ENCODE data around the gene MYLK.
A peak's percentile ranks its signal among the peaks of the same experiment; 100 is the strongest.

The MYLK gene

DNA sequence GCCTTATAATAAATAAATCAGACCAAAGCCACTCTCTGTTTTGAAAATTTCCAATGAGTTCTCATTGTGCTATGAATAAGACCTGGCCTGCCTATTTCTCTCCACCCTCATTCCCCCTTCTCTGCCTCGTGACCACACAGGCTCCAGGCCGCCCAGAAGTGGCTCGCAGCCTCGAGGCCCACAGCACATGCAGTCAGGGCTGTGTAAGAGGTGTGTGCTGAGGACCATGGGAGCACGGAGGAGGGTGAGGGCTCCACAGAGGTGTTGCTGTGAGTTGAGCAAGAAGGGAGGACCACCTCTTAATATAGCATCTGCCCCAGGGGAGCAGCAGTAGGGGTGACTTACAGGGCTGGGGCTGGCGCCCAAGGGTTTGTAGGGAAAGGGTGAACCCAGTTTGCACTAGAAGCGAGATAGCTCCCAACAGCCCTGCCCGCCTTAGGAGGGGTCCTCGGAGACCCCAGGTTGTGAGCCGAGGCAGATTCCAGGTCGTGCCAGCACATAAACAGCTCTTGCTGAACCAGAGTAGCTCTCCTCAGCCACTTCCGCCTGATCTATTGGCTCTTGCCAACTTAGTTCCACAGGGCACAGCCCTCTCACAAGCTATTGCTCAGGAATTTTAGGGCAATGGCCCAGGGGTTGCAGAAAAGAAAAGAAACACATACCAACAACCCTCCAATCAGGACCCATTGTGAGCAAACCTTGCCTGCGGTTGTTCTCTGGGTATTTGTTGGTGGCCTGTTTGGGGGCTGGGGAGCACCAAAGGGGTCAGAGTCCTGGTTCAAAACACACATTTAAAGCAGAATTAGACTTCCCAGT lies 117.7 kb downstream of the MYLK start:
- no peak overlapping the region for H3K9ac ChIP-seq (ENCODE audit: low read depth, low read length, poor library complexity)
- H3K4me2 ChIP-seq (ENCODE audit: insufficient read depth, low read length, poor library complexity, severe bottlenecking): no peak overlapping the region
- H4K8ac ChIP-seq (ENCODE audit: low read depth, low read length): peak overlapping the region; percentile 29
- peak overlapping the region; percentile 86 for H2AK5ac ChIP-seq (ENCODE audit: low read depth, low read length)
- peak overlapping the region; percentile 81 for H3K4ac ChIP-seq (ENCODE audit: low read length)
- H3K36me3 ChIP-seq (replicated peaks in 1 of 2; ENCODE audit: control insufficient read depth in 2 of 2, insufficient read depth in 2 of 2, low read length in 2 of 2): peaks cover 0 to 4% of the 10 kb centered on the region in 2 donors
- H3K79me1 ChIP-seq (ENCODE audit: low read depth, low read length): no peaks in the 10 kb centered on the region
- H2BK5ac ChIP-seq (ENCODE audit: low read length): peak overlapping the region; percentile 7
- DNase-seq (ENCODE audit: low spot score): no peak
- no peak overlapping the region for H3K23ac ChIP-seq (ENCODE audit: low read depth, low read length, poor library complexity)
- H3K4me1 ChIP-seq (ENCODE audit: control insufficient read depth in 2 of 2, insufficient read depth in 1 of 2, low read depth in 1 of 2, low read length in 2 of 2): peaks cover 5 to 15% of the 10 kb centered on the region in 2 donors
- H3K18ac ChIP-seq (ENCODE audit: low read length): peak overlapping the region; percentile 84
- no peak overlapping the region for H4K91ac ChIP-seq (ENCODE audit: low read depth, low read length, poor library complexity)
- H3K14ac ChIP-seq (ENCODE audit: low read length): no peak overlapping the region
- peak overlapping the region; percentile 67 for H2BK12ac ChIP-seq (ENCODE audit: low read length)
- H3K4me3 ChIP-seq (ENCODE audit: low read length in 2 of 2): no peak overlapping the region
- H3K9me3 ChIP-seq (replicated peaks in 1 of 2; ENCODE audit: control insufficient read depth in 2 of 2, insufficient read depth in 1 of 2, low read depth in 1 of 2, low read length in 2 of 2): peaks cover 0 to 2% of the 10 kb centered on the region in 2 donors
- WGBS, 2 donors (ENCODE audit: extremely low coverage in 2 of 2, insufficient read length in 2 of 2, insufficient replicate concordance in 1 of 2): no CpG with 5 or more reads among the region's 13 CpGs
- H3K27me3 ChIP-seq (ENCODE audit: control insufficient read depth in 3 of 3, insufficient read depth in 3 of 3, low read depth in 1 of 3, low read length in 3 of 3): no peaks in the 10 kb centered on the region
- H2BK15ac ChIP-seq (ENCODE audit: low read length): no peak overlapping the region
- peak overlapping the region; percentile 21 for H3K27ac ChIP-seq (replicated peaks; ENCODE audit: low read length)
- H2AFZ ChIP-seq (ENCODE audit: low read length): no peak overlapping the region
- H2BK120ac ChIP-seq (ENCODE audit: low read depth, low read length): no peak overlapping the region

DNA sequence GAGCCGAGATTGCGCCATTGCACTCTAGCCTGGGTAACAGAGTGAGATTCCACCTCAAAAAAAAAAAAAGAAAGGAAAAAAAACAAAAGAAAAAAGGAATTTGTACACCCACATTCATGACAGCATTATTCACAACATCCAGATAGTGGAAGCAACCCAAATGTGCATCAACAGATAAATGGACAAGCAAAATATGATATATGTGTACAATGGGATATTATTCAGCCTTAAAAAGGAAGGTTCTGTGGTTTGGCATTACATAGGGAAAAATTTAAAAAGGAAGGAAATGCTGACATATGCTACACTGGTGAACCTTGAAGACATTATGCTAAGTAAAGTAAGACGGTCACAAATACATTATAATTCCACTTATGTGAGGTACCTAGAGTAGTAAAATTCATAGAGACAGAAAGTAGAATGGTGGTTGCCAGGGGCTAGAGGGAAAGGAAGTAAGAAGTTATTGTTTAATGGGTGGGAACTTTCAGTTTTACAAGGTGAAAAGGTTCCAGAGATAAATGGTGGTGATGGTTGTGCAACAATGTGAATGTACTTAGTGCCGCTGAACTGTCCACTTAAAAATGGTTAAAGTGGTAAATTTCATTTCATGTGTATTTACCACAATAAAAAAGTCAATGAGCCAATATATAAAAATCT lies 118.5 kb downstream of the MYLK start:
- Histone ChIP-seq H3K18ac (ENCODE audit: low read length) (no peak overlapping the region), H3K4me3 (ENCODE audit: low read length in 2 of 2) (no peak overlapping the region), H3K4me2 (ENCODE audit: insufficient read depth, low read length, poor library complexity, severe bottlenecking) (no peak overlapping the region), H3K27me3 (ENCODE audit: control insufficient read depth in 3 of 3, insufficient read depth in 3 of 3, low read depth in 1 of 3, low read length in 3 of 3) (no peaks in the 10 kb centered on the region), H2AK5ac (ENCODE audit: low read depth, low read length) (no peak overlapping the region), H3K36me3 (replicated peaks in 1 of 2; ENCODE audit: control insufficient read depth in 2 of 2, insufficient read depth in 2 of 2, low read length in 2 of 2) (peaks cover 0 to 4% of the 10 kb centered on the region in 2 donors), H2BK12ac (ENCODE audit: low read length) (no peak overlapping the region), H4K8ac (ENCODE audit: low read depth, low read length) (no peak overlapping the region), H3K9me3 (replicated peaks in 1 of 2; ENCODE audit: control insufficient read depth in 2 of 2, insufficient read depth in 1 of 2, low read depth in 1 of 2, low read length in 2 of 2) (peaks cover 0 to 2% of the 10 kb centered on the region in 2 donors), H3K23ac (ENCODE audit: low read depth, low read length, poor library complexity) (no peak overlapping the region), H2BK5ac (ENCODE audit: low read length) (no peak overlapping the region), H3K9ac (ENCODE audit: low read depth, low read length, poor library complexity) (no peak overlapping the region), H3K27ac (replicated peaks; ENCODE audit: low read length) (no peak overlapping the region), H2BK15ac (ENCODE audit: low read length) (no peak overlapping the region), H4K91ac (ENCODE audit: low read depth, low read length, poor library complexity) (no peak overlapping the region), H3K4me1 (ENCODE audit: control insufficient read depth in 2 of 2, insufficient read depth in 1 of 2, low read depth in 1 of 2, low read length in 2 of 2) (peaks cover 5 to 15% of the 10 kb centered on the region in 2 donors), H3K4ac (ENCODE audit: low read length) (no peak overlapping the region), H3K79me1 (ENCODE audit: low read depth, low read length) (no peaks in the 10 kb centered on the region), H2AFZ (ENCODE audit: low read length) (no peak overlapping the region), H2BK120ac (ENCODE audit: low read depth, low read length) (no peak overlapping the region), H3K14ac (ENCODE audit: low read length) (no peak overlapping the region)
- WGBS, 2 donors (ENCODE audit: extremely low coverage in 2 of 2, insufficient read length in 2 of 2, insufficient replicate concordance in 1 of 2): no CpG with 5 or more reads among the region's 4 CpGs
- no peak for DNase-seq (ENCODE audit: low spot score)

DNA sequence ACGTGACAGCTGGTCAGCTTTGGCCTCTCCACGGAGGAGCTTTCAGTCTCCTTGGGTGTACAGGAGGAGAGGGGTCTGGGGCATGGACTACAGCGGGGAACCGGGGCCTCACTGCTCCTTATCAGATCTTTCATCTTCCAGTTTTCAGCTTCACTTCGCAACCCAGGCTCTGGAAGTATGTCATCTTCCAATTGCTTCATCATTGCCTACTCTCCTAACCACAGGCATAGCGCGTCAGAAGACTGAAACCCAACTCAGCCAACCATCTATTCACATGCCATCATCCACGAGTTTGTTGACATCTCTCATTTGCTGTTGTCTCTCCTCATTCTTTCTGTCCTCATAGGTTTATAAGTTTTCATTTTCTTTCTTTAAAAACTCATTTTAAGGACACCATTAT lies 119.5 kb downstream of the MYLK start:
- no peak overlapping the region for H2BK5ac ChIP-seq (ENCODE audit: low read length)
- H2BK15ac ChIP-seq (ENCODE audit: low read length): no peak overlapping the region
- no peak overlapping the region for H4K8ac ChIP-seq (ENCODE audit: low read depth, low read length)
- no peak for DNase-seq (ENCODE audit: low spot score)
- H3K14ac ChIP-seq (ENCODE audit: low read length): no peak overlapping the region
- WGBS, 2 donors (ENCODE audit: extremely low coverage in 2 of 2, insufficient read length in 2 of 2, insufficient replicate concordance in 1 of 2): no CpG with 5 or more reads among the region's 8 CpGs
- H3K9ac ChIP-seq (ENCODE audit: low read depth, low read length, poor library complexity): no peak overlapping the region
- H3K4me2 ChIP-seq (ENCODE audit: insufficient read depth, low read length, poor library complexity, severe bottlenecking): no peak overlapping the region
- H2AFZ ChIP-seq (ENCODE audit: low read length): no peak overlapping the region
- peaks cover 2 to 3% of the 10 kb centered on the region in 2 donors for H3K9me3 ChIP-seq (replicated peaks in 1 of 2; ENCODE audit: control insufficient read depth in 2 of 2, insufficient read depth in 1 of 2, low read depth in 1 of 2, low read length in 2 of 2)
- no peak overlapping the region for H2BK120ac ChIP-seq (ENCODE audit: low read depth, low read length)
- H3K36me3 ChIP-seq (replicated peaks in 1 of 2; ENCODE audit: control insufficient read depth in 2 of 2, insufficient read depth in 2 of 2, low read length in 2 of 2): peaks cover 0 to 4% of the 10 kb centered on the region in 2 donors
- peaks cover 5 to 15% of the 10 kb centered on the region in 2 donors for H3K4me1 ChIP-seq (ENCODE audit: control insufficient read depth in 2 of 2, insufficient read depth in 1 of 2, low read depth in 1 of 2, low read length in 2 of 2)
- no peak overlapping the region for H4K91ac ChIP-seq (ENCODE audit: low read depth, low read length, poor library complexity)
- no peak overlapping the region for H3K4me3 ChIP-seq (ENCODE audit: low read length in 2 of 2)
- H3K4ac ChIP-seq (ENCODE audit: low read length): no peak overlapping the region
- no peak overlapping the region for H2BK12ac ChIP-seq (ENCODE audit: low read length)
- H3K27ac ChIP-seq (replicated peaks; ENCODE audit: low read length): no peak overlapping the region
- no peaks in the 10 kb centered on the region for H3K79me1 ChIP-seq (ENCODE audit: low read depth, low read length)
- H3K27me3 ChIP-seq (ENCODE audit: control insufficient read depth in 3 of 3, insufficient read depth in 3 of 3, low read depth in 1 of 3, low read length in 3 of 3): no peaks in the 10 kb centered on the region
- H3K18ac ChIP-seq (ENCODE audit: low read length): no peak overlapping the region
- no peak overlapping the region for H2AK5ac ChIP-seq (ENCODE audit: low read depth, low read length)
- H3K23ac ChIP-seq (ENCODE audit: low read depth, low read length, poor library complexity): no peak overlapping the region

DNA sequence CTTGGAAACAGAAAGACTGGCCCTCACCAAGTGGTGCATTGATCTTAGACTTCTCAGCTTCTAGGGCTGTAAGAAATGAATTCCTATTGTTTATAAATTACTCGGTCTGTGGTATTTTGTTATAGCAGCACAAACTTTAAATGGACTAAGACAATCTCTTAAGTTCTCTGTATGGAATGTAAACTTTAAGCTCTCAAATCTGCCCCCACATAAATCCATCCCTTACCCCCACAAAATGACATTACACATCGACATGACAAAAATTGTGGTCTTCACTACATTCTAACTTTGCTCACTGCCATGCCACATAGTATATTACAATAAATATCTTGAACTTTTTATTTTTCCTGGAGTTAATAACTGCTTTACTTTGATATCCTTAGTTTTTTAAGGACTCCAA lies 121.3 kb downstream of the MYLK start:
- WGBS, 2 donors (ENCODE audit: extremely low coverage in 2 of 2, insufficient read length in 2 of 2, insufficient replicate concordance in 1 of 2): no CpG with 5 or more reads among the region's 2 CpGs
- H2BK15ac ChIP-seq (ENCODE audit: low read length): no peak overlapping the region
- H3K4ac ChIP-seq (ENCODE audit: low read length): no peak overlapping the region
- H3K4me1 ChIP-seq (ENCODE audit: control insufficient read depth in 2 of 2, insufficient read depth in 1 of 2, low read depth in 1 of 2, low read length in 2 of 2): peaks cover 22 to 26% of the 10 kb centered on the region in 2 donors
- no peak overlapping the region for H3K18ac ChIP-seq (ENCODE audit: low read length)
- no peak overlapping the region for H3K23ac ChIP-seq (ENCODE audit: low read depth, low read length, poor library complexity)
- no peak overlapping the region for H3K4me2 ChIP-seq (ENCODE audit: insufficient read depth, low read length, poor library complexity, severe bottlenecking)
- no peak overlapping the region for H4K8ac ChIP-seq (ENCODE audit: low read depth, low read length)
- H3K4me3 ChIP-seq (ENCODE audit: low read length in 2 of 2): no peak overlapping the region
- no peak overlapping the region for H3K27ac ChIP-seq (replicated peaks; ENCODE audit: low read length)
- peaks cover 0 to 4% of the 10 kb centered on the region in 2 donors for H3K36me3 ChIP-seq (replicated peaks in 1 of 2; ENCODE audit: control insufficient read depth in 2 of 2, insufficient read depth in 2 of 2, low read length in 2 of 2)
- H2AFZ ChIP-seq (ENCODE audit: low read length): no peak overlapping the region
- no peaks in the 10 kb centered on the region for H3K27me3 ChIP-seq (ENCODE audit: control insufficient read depth in 3 of 3, insufficient read depth in 3 of 3, low read depth in 1 of 3, low read length in 3 of 3)
- no peak overlapping the region for H2BK5ac ChIP-seq (ENCODE audit: low read length)
- H2BK12ac ChIP-seq (ENCODE audit: low read length): no peak overlapping the region
- DNase-seq (ENCODE audit: low spot score): no peak
- H2BK120ac ChIP-seq (ENCODE audit: low read depth, low read length): no peak overlapping the region
- H3K9me3 ChIP-seq (replicated peaks in 1 of 2; ENCODE audit: control insufficient read depth in 2 of 2, insufficient read depth in 1 of 2, low read depth in 1 of 2, low read length in 2 of 2): peaks cover 2 to 3% of the 10 kb centered on the region in 2 donors
- no peak overlapping the region for H3K9ac ChIP-seq (ENCODE audit: low read depth, low read length, poor library complexity)
- H3K14ac ChIP-seq (ENCODE audit: low read length): no peak overlapping the region
- H3K79me1 ChIP-seq (ENCODE audit: low read depth, low read length): no peaks in the 10 kb centered on the region
- H2AK5ac ChIP-seq (ENCODE audit: low read depth, low read length): no peak overlapping the region
- H4K91ac ChIP-seq (ENCODE audit: low read depth, low read length, poor library complexity): no peak overlapping the region

Data from neuronal stem cell (in vitro differentiated cells).